ENCODE results near the gene USP7.
"Not testable (repeated sequence)": the region's sequence is repeated elsewhere in the genome, so short reads cannot be mapped to it uniquely, and the experiment has no call there.

The USP7 gene

DNA sequence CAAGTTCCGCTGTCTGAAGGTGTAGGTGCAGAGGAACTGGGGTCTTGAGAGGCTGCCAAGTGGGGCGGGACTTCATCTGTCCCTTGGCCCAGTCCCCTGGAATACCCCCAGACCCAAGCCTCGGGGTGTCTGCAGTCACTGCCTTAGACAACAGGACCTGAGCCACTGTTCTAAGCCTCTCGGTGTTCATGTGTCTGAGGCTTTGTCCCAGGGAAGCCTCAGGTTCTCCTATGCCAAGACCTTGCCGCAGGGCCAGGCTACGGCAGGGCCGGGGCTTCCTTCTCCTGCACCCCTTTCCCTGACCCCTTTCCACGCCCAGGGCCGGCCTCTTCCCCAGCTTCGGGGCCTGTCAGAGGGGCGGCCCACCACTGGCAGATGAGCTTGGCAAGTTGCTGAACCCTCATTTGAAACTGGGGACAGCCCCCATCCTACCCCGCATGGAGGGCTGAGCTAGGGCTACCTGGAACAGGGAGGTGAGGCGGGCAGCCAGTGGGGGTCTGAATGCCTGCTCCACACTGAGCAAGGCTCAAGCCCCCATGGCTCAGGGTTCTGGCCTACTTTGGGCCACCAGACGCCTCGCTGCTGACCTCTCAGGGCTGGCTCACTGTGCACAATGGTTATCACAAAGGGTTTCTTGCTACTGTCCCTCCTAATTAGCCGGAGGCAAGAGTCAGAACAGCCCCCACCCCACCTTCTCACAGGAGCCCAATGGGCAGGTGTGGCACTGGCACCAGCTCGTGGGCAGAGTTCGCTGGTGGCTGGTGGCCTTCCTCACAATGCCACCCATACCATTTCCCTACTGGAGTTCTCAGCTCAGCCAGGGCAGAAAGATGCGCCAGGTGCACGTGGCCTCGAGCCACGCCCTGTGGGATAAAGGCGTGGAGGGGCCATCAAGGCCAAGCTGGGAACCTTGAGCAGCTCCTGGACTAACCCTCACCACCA, 74.5 kb downstream of the USP7 start:
- no peak for DNase-seq
- intact Hi-C loops (cut with DNase I) = no loop called here

GRCh38 chr16:8887952-8888560, 75.7 kb downstream of the USP7 start:
- intact Hi-C loops (cut with DNase I) = no loop called here
- peak in 41 of 42 donors; percentile 48 to 91 (median 79) for DNase-seq

- DNase-seq = no peak
- intact Hi-C loops (cut with DNase I) = no loop called here
Observed at GRCh38 chr16:8887431-8887765, 76.3 kb downstream of the USP7 start.

GRCh38 chr16:8886593-8887430, 76.9 kb downstream of the USP7 start:
- DNase-seq = peak in 1 of 42 donors; percentile 25
- intact Hi-C loops (cut with DNase I) = no loop called here

DNA sequence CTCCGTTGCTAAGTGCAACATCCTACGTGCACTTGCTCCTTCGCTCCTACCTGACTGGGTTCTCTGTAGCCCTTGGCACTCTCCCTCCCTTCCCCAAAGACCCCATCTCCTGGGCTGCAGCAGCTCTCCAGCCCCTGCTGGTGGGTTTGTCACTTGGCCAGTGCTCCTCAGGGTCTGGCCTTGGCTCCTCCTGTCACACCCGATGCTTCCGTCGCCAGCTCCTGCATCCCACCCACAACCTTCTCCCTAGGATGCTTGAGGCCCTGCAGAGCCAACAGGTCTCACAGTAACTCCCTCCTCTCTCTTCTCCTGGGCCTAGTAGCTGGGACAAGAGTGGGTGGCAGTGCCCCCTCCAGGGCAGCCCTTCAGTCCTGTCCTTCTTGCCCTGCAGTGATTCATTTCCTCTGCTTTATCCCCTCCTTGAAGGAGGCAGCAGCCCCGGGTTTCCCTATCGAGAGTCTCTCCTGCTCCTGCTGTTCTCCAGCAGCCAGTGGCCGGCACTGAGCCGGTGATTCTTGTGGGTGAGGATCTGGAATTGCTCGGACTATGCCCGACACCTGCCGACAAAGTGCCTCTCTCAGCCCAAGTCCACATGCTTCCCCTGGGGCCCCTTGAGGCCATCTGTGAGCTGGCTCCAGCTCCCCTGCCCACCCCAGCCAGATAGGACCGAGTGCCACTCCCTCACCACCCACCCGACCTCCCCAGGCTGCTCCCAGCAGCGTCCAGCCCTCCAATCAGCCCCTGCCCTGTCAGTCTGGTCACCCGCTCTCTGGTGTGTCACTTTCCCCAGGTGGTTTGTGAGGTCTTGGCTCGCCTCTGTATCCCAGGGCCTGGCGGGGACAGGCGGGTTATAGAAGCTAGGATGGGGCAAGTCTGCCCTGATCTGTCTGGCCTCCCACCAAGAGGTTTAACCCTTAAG, 77.8 kb downstream of the USP7 start:
- DNase-seq = peak in 1 of 42 donors; percentile 31
- intact Hi-C loops (cut with DNase I) = no loop called here

DNA sequence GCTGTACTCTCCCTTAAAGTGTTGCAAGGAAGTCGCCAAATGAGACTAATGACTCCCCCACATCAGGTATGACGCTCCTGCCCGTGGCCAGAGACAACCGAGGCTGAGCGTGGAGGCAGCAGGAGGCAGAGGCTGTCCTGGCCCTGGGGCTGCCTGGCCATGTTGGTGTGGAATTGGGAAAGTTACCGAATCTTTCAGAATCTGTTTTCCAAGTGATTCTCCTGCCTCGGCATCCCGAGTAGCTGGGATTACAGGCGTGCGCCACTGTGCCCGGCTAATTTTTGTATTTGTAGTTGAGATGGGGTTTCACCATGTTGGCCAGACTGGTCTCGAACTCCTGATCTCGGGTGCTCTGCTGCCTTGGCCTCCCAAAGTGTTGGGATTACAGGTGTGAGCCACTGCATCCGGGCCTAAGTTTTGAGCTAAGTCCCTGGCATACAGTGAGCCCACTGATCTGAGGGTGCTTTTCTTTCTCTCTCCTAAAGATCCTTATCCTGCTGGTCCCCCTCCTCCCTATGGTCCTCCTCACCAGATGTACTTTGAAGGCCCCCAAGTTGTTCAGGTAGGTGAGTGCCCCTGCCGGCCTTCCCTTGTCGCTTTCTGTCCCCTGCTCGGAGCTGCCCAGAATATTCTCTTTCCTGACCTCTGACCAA, 80.9 kb downstream of the USP7 start:
- no peak for DNase-seq
- intact Hi-C loops (cut with DNase I) = loop anchor here (5.0 kb wide), 1 partner anchor 86 kb away; the partner anchor contains the start of genes PMM2 and TMEM186

GRCh38 chr16:8882041-8882617, 81.6 kb downstream of the USP7 start, which contains the start of gene LITAFD:
Gene LITAFD, plus strand, starts transcription at chr16:8882351. Its CDS starts 2,005 bp downstream, at chr16:8884356.
- intact Hi-C loops (cut with DNase I) = loop anchor here (5.0 kb wide), 1 partner anchor 85 kb away; the partner anchor contains the start of genes PMM2 and TMEM186
- no peak for DNase-seq

DNA sequence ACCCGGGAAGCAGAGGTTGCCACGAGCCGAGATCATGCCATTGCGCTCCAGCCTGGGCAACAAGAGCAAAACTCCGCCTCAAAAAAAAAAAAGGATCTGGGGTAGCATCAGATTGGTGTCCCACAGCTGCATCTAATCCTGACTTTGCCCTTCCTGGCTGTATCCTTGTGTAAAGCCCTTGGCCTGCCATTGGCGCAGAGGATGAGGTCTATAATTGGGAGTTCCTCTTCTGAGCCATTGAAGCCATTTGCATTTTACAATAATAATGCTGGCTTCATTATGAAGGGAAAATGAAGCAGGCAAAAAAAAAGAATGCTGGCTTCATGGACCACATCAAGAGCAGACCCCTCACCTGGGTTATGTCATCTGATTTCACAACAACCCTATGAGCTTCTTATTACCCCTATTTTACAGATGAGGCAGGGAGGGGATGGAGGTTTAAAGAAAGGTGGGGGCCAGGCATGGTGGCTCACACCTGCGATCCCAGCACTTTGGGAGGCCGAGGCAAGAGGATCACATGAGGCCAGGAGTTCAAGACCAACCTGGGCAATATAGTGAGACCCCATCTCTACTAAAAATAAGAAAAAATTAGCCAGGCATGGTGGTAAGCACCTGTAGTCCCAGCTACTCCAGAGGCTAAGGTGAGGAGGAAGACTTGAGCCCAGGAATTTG, 82.7 kb downstream of the USP7 start:
- intact Hi-C loops (cut with DNase I) = loop anchor here (5.0 kb wide), 1 partner anchor 84 kb away; the partner anchor contains the start of genes PMM2 and TMEM186
- DNase-seq = no peak

DNA sequence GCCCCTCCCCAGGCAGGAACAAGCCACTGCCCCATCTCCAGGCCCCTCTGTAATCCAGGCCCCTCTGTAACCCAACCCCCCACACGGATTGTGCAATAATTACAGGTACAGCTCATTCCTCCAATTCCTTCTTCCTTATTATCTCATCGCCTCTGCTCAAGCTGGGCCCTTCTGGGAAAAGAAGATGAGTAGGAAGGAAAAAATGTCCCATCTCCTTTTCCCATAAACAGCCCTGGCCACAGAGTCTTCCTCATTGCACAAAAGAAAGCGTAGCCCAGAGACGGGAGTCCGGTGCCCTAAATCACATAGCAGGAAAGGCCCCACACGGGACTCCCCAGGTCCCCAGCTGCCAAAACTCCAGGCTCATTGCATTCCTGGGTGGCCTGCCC, 85.2 kb downstream of the USP7 start:
- intact Hi-C loops (cut with DNase I) = loop anchor here (5.0 kb wide), 1 partner anchor 311 kb away; no protein-coding TSS in a partner anchor
- no peak for DNase-seq

- intact Hi-C loops (cut with DNase I) = loop anchor here (5.0 kb wide), 1 partner anchor 311 kb away; no protein-coding TSS in a partner anchor
- no peak for DNase-seq
Observed at GRCh38 chr16:8877894-8878522, 85.7 kb downstream of the USP7 start.

DNA sequence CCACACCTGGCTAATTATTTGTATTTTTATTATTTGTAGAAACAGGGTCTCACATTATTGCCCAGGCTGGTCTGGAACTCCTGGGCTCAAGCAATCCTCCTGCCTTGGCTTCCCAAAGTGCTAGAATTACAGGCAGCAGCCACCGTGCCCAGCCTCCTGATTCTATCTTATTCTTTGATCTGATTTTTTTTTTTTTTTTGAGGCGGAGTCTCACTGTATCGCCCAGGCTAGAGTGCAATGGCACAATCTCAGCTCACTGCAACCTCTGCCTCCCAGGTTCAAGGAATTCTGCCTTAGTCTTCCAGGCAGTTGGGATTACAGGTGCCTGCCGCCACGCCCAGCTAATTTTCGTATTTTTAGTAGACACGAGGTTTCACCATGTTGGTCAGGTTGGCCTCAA, 88.4 kb downstream of the USP7 start:
- intact Hi-C loops (cut with DNase I) = loop anchor here (5.0 kb wide), 1 partner anchor 308 kb away; no protein-coding TSS in a partner anchor

DNA sequence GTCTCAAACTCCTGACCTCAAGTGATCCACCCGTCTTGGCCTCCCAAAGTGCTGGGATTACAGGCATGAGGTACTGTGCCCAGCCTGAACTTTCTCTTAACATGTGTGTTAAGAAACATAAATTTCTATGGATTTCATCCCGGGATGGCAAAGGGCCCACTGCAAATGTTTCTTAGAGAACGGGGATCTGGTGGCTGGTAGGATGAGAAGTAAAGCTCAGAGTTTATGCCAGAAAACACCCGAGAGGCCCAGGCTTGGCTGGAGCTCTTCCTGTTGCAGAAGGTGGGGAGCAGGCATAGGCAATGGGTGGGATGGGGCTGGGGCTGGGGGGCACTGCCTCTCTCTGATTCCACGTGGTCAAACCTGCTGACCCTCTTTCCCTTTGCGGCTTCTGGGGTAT, 89.3 kb downstream of the USP7 start:
- no peak for DNase-seq
- intact Hi-C loops (cut with DNase I) = no loop called here

More for the DNA sequence above, 88.4 kb downstream of the USP7 start:
- DNase-seq = not testable (repeated sequence)

GRCh38 chr16:8873866-8874195, 89.9 kb downstream of the USP7 start:
- DNase-seq; intact Hi-C loops (cut with DNase I): not testable (repeated sequence)

- no peak for DNase-seq
- intact Hi-C loops (cut with DNase I) = no loop called here
Observed at GRCh38 chr16:8872967-8873865, 90.5 kb downstream of the USP7 start.

GRCh38 chr16:8872071-8872470, 91.6 kb downstream of the USP7 start:
- DNase-seq = no peak
- intact Hi-C loops (cut with DNase I) = no loop called here

Data from head of caudate nucleus (tissue), 42 donors.